K562 (cell line): ENCODE results near the gene ATP9B. TPM values are rescaled to one million over a fixed set of nuclear protein-coding genes. Genes with fewer than 3 reads are reported as not detected.
A peak's percentile ranks its signal among the peaks of the same experiment; 100 is the strongest.
"Not testable (repeated sequence)": the region's sequence is repeated elsewhere in the genome, so short reads cannot be mapped to it uniquely, and the experiment has no call there.

Experiments used
- ATAC-seq: fragments of 200-7000 bp; cut with Tn5 transposase; 3 replicates; pipeline ENCODE4 v1.9.1; 2020; ENCODE audit warnings: moderate library complexity
- BruUV-seq: library from RNA; stranded (reverse); fragments of 400-500 nt; replicated peaks from 2 replicates; lab custom pipeline; 2021; lab: Mats Ljungman, UMichigan
- CTCF ChIA-PET: fragments of 300-600 bp; formaldehyde crosslinking; extraction: SDS; loops from one replicate; lab custom pipeline; 2021; ENCODE audit warnings: low intra/inter-chr PET ratio; lab: Yijun Ruan, JAX
- POLR2A ChIA-PET: fragments of 300-600, 350-650 bp; sonication (Branson Sonifier 250); formaldehyde crosslinking; extraction: SDS; loops from one replicate; lab custom pipeline; 2021; ENCODE audit warnings: antibody characterized with exemption, inconsistent platforms; lab: Yijun Ruan, JAX
- DNase-seq, 4 experiments: peaks; one replicate each; pipeline versions ENCODE4 v3.0.0 to v3.0.0-alpha.2; 2011 to 2018; ENCODE audit warnings: low spot score in 3 of 4, mixed read lengths in 3 of 4; ENCODE audit errors: extremely low read depth in 1 of 4
- FAIRE-seq: peaks from 2 replicates; lab custom pipeline; 2011; peaks lifted over from hg19 to GRCh38; lab: Jason Lieb, UNC
- H2AFZ ChIP-seq: 2 replicates; pipeline ENCODE4 v1.6.0; 2011; ENCODE audit warnings: low read depth, low read length, control low read depth, inconsistent platforms
- H3K27ac ChIP-seq: fragments of 200-600 bp; 3 replicates; pipeline ENCODE4 v1.8.0; 2011; ENCODE audit warnings: low read depth, mild to moderate bottlenecking, control low read depth, inconsistent platforms, low read length, moderate library complexity, mixed read lengths; ENCODE audit errors: extremely low read depth
- H3K27me3 ChIP-seq, 2 experiments: fragments of 300-600 bp in 1 of 2; 2 replicates in 1 of 2; 3 replicates in 1 of 2; pipeline versions ENCODE4 v1.6.0 to v1.8.0; 2011; ENCODE audit warnings: inconsistent platforms in 2 of 2, low read length in 2 of 2, mild to moderate bottlenecking in 1 of 2, mixed read lengths in 1 of 2, moderate library complexity in 1 of 2; ENCODE audit not compliant: control insufficient read depth in 2 of 2, insufficient read depth in 2 of 2
- H3K36me3 ChIP-seq: fragments of 300-600 bp; 3 replicates; pipeline ENCODE4 v1.8.0; 2011; ENCODE audit warnings: mild to moderate bottlenecking, low read length, inconsistent platforms; ENCODE audit not compliant: control insufficient read depth, insufficient read depth
- H3K4me1 ChIP-seq, 2 experiments: fragments of 200-600 bp in 1 of 2; replicated peaks in 1 of 2; 2 replicates in 1 of 2; 3 replicates in 1 of 2; pipeline versions ENCODE4 v1.5.1 to v1.8.0; 2011; ENCODE audit warnings: inconsistent platforms in 2 of 2, low read length in 2 of 2, mild to moderate bottlenecking in 1 of 2, mixed read lengths in 1 of 2, moderate library complexity in 1 of 2; ENCODE audit not compliant: control insufficient read depth in 2 of 2, insufficient read depth in 2 of 2
- H3K4me2 ChIP-seq: 2 replicates; pipeline ENCODE4 v1.6.1; 2011; ENCODE audit warnings: low read length, control low read depth, inconsistent platforms, mixed read lengths; ENCODE audit not compliant: insufficient read depth
- H3K4me3 ChIP-seq: fragments of 200-600 bp; sonication (generic), shearing (Covaris generic); 2 replicates; pipeline ENCODE4 v1.5.1; 2016; ENCODE audit warnings: control low read depth, inconsistent platforms
- H3K79me2 ChIP-seq: fragments of 200-600 bp; 3 replicates; pipeline ENCODE4 v1.8.0; 2011; ENCODE audit warnings: low read length, inconsistent platforms; ENCODE audit not compliant: control insufficient read depth, insufficient read depth
- H3K9ac ChIP-seq, 2 experiments: 2 replicates each; pipeline versions ENCODE4 v1.6.0 to v1.6.1; 2011; ENCODE audit warnings: low read depth in 2 of 2, low read length in 2 of 2, control low read depth in 1 of 2, inconsistent platforms in 1 of 2, mild to moderate bottlenecking in 1 of 2, mixed read lengths in 1 of 2; ENCODE audit not compliant: insufficient read depth in 1 of 2
- H3K9me1 ChIP-seq: one replicate; pipeline ENCODE4 v1.6.0; 2011; ENCODE audit warnings: inconsistent platforms, mild to moderate bottlenecking, low read length, moderate library complexity; ENCODE audit not compliant: control insufficient read depth, insufficient read depth
- H3K9me3 ChIP-seq: replicated peaks from 2 replicates; pipeline ENCODE4 v1.5.1; 2011; ENCODE audit warnings: low read depth, low read length, inconsistent platforms; ENCODE audit not compliant: control insufficient read depth, insufficient read depth
- H4K20me1 ChIP-seq: replicated peaks from 2 replicates; pipeline ENCODE4 v1.6.1; 2011; ENCODE audit warnings: low read length, inconsistent platforms, mixed read lengths; ENCODE audit not compliant: control insufficient read depth, insufficient read depth
- TARDBP ChIP-seq: fragments of 450-650 bp; IDR thresholded peaks from 2 replicates; pipeline ENCODE4 v1.6.1; 2016
- WGBS: fragments of 100-300 bp; shearing (Covaris generic); methylation state at CpG from one replicate; pipeline ENCODE4 v1.1.6; 2016; ENCODE audit warnings: low coverage, mixed read lengths; ENCODE audit not compliant: insufficient coverage; ENCODE audit errors: missing lambda C conversion rate; 5-methylcytosine and 5-hydroxymethylcytosine counted together
- in situ Hi-C: fragments of 300-500 bp; cut with MboI; formaldehyde crosslinking; loops from 4 replicates; pipeline ENCODE4 v1.15.0; 2018; ENCODE audit warnings: inconsistent platforms, mixed read lengths
- intact Hi-C: fragments of 100-400 bp; cut with micrococcal nuclease; formaldehyde crosslinking; loops from 2 replicates; pipeline ENCODE4 v1.14.2; 2022
- polyA plus RNA-seq, 8 experiments: library from polyadenylated mRNA; depleted of rRNA in 4 of 8; stranded (reverse) in 5 of 8; unstranded in 3 of 8; fragments of >200 nt; fragmentation: Nextera tagmentation in 2 of 8; fragmentation: Illumina TruSeq in 1 of 8; extraction: Ambion mirVana in 2 of 8; extraction: Trizol in 1 of 8; gene quantifications; 2 replicates each; pipeline versions ENCODE4 v1.2.1 to v1.2.3, GENCODE V29; 2011 to 2014; ENCODE audit warnings: inconsistent platforms in 1 of 8, missing spikeins in 1 of 8
- total RNA-seq, 7 experiments: library from RNA; depleted of rRNA in 6 of 7; stranded (reverse); fragments of >200 nt in 6 of 7; fragmentation: Illumina TruSeq in 2 of 7; extraction: Trizol in 2 of 7; gene quantifications; 2 replicates each; pipeline versions ENCODE4 v1.2.1 to v1.2.3, GENCODE V29; 2011 to 2021; ENCODE audit warnings: low replicate concordance in 1 of 7
- TF ChIP-seq, protein P1 (sequence below), 2 experiments: fragments of 450-650 bp; IDR thresholded peaks; 2 replicates each; pipeline ENCODE4 v1.6.1; 2018; ENCODE audit warnings: mild to moderate bottlenecking in 2 of 2, low read depth in 1 of 2; ENCODE audit not compliant: partially characterized antibody in 2 of 2

ATP9B gene
- total and polyA plus RNA-seq, 9 of the 15 experiments (the other 6 are each of a cell fraction or from before 2014, with no cell fraction given) = 0.66 to 13.2 (median 7.9) TPM

DNA sequence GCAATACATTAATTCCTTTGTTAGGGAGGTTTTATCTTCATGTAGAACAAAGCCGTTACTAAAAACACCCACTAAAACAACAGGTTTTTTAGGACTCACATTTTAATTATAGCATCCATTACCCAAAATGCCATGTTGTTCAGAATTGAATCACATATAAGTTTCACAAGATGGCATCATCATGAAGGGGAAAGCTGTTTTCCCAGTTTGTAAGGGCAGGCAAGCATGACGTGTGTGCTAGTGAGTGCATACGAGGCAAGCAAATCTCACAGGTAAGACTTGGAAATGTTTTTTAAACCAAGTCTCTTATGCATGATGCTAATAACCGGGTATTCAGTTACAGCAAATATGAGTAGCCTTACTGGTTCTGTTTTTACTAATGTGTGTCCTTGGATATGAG lies 214.7 kb downstream of the ATP9B start:
- Histone ChIP-seq H3K4me3 (no peak overlapping the region), H4K20me1 (no peaks in the 10 kb centered on the region), H3K79me2 (no peaks in the 10 kb centered on the region), H3K4me1 (no peaks in the 10 kb centered on the region), H3K9me1 (no peaks in the 10 kb centered on the region), H3K4me2 (no peak overlapping the region), H2AFZ (no peak overlapping the region), H3K27ac (no peak overlapping the region), H3K27me3 (no peaks in the 10 kb centered on the region), H3K9ac (no peak overlapping the region), H3K36me3 (no peaks in the 10 kb centered on the region), H3K9me3 (no peaks in the 10 kb centered on the region)
- no peak for FAIRE-seq
- CTCF ChIA-PET = no interaction called here
- no peak for DNase-seq
- POLR2A ChIA-PET = no interaction called here
- TF ChIP-seq TARDBP = no peak
- BruUV-seq = no TSS peak
- intact Hi-C loops = no loop called here
- no peak for ATAC-seq
- in situ Hi-C loops = no loop called here
- WGBS = 67% methylated on average over 4 of the region's 4 CpGs

DNA sequence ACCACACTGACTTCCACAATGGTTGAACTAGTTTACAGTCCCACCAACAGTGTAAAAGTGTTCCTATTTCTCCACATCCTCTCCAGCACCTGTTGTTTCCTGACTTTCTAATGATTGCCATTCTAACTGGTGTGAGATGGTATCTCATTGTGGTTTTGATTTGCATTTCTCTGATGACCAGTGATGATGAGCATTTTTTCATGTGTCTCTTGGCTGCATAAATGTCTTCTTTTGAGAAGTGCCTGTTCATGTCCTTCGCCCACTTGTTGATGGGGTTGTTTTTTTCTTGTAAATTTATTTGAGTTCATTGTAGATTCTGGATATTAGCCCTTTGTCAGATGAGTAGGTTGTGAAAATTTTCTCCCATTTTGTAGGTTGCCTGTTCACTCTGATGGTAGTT lies 216.0 kb downstream of the ATP9B start:
- H3K36me3 ChIP-seq, H3K9ac ChIP-seq, POLR2A ChIA-PET, H3K27ac ChIP-seq, intact Hi-C loops, BruUV-seq, H3K9me1 ChIP-seq, ATAC-seq, H3K4me3 ChIP-seq, H3K27me3 ChIP-seq, H3K79me2 ChIP-seq, H3K9me3 ChIP-seq, H3K4me2 ChIP-seq, H3K4me1 ChIP-seq, H4K20me1 ChIP-seq, H2AFZ ChIP-seq, DNase-seq, FAIRE-seq, CTCF ChIA-PET, in situ Hi-C loops: not testable (repeated sequence)
- WGBS = no CpG with 5 or more reads among the region's 1 CpG
- TF ChIP-seq, protein P1, sequence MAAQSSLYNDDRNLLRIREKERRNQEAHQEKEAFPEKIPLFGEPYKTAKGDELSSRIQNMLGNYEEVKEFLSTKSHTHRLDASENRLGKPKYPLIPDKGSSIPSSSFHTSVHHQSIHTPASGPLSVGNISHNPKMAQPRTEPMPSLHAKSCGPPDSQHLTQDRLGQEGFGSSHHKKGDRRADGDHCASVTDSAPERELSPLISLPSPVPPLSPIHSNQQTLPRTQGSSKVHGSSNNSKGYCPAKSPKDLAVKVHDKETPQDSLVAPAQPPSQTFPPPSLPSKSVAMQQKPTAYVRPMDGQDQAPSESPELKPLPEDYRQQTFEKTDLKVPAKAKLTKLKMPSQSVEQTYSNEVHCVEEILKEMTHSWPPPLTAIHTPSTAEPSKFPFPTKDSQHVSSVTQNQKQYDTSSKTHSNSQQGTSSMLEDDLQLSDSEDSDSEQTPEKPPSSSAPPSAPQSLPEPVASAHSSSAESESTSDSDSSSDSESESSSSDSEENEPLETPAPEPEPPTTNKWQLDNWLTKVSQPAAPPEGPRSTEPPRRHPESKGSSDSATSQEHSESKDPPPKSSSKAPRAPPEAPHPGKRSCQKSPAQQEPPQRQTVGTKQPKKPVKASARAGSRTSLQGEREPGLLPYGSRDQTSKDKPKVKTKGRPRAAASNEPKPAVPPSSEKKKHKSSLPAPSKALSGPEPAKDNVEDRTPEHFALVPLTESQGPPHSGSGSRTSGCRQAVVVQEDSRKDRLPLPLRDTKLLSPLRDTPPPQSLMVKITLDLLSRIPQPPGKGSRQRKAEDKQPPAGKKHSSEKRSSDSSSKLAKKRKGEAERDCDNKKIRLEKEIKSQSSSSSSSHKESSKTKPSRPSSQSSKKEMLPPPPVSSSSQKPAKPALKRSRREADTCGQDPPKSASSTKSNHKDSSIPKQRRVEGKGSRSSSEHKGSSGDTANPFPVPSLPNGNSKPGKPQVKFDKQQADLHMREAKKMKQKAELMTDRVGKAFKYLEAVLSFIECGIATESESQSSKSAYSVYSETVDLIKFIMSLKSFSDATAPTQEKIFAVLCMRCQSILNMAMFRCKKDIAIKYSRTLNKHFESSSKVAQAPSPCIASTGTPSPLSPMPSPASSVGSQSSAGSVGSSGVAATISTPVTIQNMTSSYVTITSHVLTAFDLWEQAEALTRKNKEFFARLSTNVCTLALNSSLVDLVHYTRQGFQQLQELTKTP (IDR thresholded peaks at IDR 0.05; ENCODE audit: low read depth in 1 of 2, partially characterized antibody in 2 of 2) = peak in 1 of 2 experiments; percentile 93

DNA sequence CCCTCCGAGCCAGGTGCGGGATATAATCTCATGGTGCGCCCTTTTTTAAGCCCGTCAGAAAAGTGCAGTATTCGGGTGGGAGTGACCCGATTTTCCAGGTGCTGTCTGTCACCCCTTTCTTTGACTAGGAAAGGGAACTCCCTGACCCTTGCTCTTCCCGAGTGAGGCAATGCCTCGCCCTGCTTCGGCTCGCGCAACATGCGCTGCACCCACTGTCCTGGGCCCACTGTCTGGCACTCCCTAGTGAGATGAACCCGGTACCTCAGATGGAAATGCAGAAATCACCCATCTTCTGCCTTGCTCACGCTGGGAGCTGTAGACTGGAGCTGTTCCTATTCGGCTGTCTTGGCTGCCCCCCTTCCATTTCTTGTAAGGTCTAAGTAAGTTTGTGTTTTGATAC lies 221.2 kb downstream of the ATP9B start:
- H3K4me1 ChIP-seq, BruUV-seq, ATAC-seq, H2AFZ ChIP-seq, H3K27ac ChIP-seq, H3K4me2 ChIP-seq, intact Hi-C loops, FAIRE-seq, in situ Hi-C loops, CTCF ChIA-PET, H3K79me2 ChIP-seq, H3K9me3 ChIP-seq, DNase-seq, H3K27me3 ChIP-seq, H3K9ac ChIP-seq, H3K9me1 ChIP-seq, H3K36me3 ChIP-seq, H3K4me3 ChIP-seq, H4K20me1 ChIP-seq: not testable (repeated sequence)
- POLR2A ChIA-PET = interaction anchor here (0.6 kb wide), 1 partner anchor 188 kb away, joined by 3 read pairs; no protein-coding TSS in a partner anchor
- 78% methylated on average over 3 of the region's 15 CpGs for WGBS
